ENCODE measurements around the gene CST7. TPM values are rescaled to one million over a fixed set of nuclear protein-coding genes. Genes with fewer than 3 reads are reported as not detected.

Gene CST7
- total RNA-seq, 1 donor from 2014 or later = 0.66 TPM

- DNase-seq = no peak
- TF ChIP-seq, protein P1, sequence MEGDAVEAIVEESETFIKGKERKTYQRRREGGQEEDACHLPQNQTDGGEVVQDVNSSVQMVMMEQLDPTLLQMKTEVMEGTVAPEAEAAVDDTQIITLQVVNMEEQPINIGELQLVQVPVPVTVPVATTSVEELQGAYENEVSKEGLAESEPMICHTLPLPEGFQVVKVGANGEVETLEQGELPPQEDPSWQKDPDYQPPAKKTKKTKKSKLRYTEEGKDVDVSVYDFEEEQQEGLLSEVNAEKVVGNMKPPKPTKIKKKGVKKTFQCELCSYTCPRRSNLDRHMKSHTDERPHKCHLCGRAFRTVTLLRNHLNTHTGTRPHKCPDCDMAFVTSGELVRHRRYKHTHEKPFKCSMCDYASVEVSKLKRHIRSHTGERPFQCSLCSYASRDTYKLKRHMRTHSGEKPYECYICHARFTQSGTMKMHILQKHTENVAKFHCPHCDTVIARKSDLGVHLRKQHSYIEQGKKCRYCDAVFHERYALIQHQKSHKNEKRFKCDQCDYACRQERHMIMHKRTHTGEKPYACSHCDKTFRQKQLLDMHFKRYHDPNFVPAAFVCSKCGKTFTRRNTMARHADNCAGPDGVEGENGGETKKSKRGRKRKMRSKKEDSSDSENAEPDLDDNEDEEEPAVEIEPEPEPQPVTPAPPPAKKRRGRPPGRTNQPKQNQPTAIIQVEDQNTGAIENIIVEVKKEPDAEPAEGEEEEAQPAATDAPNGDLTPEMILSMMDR (IDR thresholded peaks at IDR 0.05; ENCODE audit: borderline replicate concordance) = no peak
- H3K4me3 ChIP-seq = no peak overlapping the region
- H3K4me1 ChIP-seq = no peaks in the 10 kb centered on the region
- peaks cover 11% of the 10 kb centered on the region for H3K27me3 ChIP-seq (ENCODE audit: low read depth)
- no peak overlapping the region for H3K27ac ChIP-seq (replicated peaks)
- no peaks in the 10 kb centered on the region for H3K36me3 ChIP-seq
- intact Hi-C loops (cut with micrococcal nuclease) = no loop called here
- peaks cover 34% of the 10 kb centered on the region for H3K9me3 ChIP-seq (replicated peaks)
These were observed 38.6 kb upstream of the CST7 start for GRCh38 chr20:24910461-24910860.

DNA sequence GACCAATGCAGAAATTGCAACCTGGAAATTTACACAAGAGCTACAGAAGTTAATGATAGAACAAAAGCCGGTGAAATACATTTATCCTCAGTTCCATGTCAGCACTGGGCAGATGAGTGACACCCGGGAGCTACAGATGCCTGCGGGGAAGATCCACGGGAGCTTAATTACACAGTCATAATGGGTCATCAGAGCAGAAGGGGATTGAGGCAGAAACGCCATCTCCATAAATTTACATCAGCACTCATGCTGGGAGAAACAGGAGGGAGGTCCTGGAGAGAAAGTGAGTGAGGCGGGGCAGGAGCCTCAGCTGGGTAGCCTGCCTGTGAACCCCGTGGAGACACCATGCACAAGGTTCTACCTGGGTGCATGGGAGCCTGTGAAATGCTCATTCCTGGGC is 37.6 kb upstream of the CST7 start:
- intact Hi-C loops (cut with micrococcal nuclease) = no loop called here
- no peak overlapping the region for H3K4me3 ChIP-seq
- no peak overlapping the region for H3K27ac ChIP-seq (replicated peaks)
- H3K9me3 ChIP-seq (replicated peaks) = peaks cover 30% of the 10 kb centered on the region
- TF ChIP-seq, protein P1 (IDR thresholded peaks at IDR 0.05; ENCODE audit: borderline replicate concordance) = no peak
- H3K4me1 ChIP-seq = no peaks in the 10 kb centered on the region
- peaks cover 11% of the 10 kb centered on the region for H3K27me3 ChIP-seq (ENCODE audit: low read depth)
- DNase-seq = no peak
- H3K36me3 ChIP-seq = no peaks in the 10 kb centered on the region

- Histone ChIP-seq H3K27me3 (ENCODE audit: low read depth) (peaks cover 11% of the 10 kb centered on the region), H3K36me3 (no peaks in the 10 kb centered on the region), H3K4me3 (no peak overlapping the region), H3K4me1 (no peaks in the 10 kb centered on the region), H3K27ac (replicated peaks) (no peak overlapping the region), H3K9me3 (replicated peaks) (peaks cover 20% of the 10 kb centered on the region)
- intact Hi-C loops (cut with micrococcal nuclease) = no loop called here
- no peak for DNase-seq
- TF ChIP-seq, protein P1 (IDR thresholded peaks at IDR 0.05; ENCODE audit: borderline replicate concordance) = no peak
These were observed 36.5 kb upstream of the CST7 start for GRCh38 chr20:24912397-24913075.

DNA sequence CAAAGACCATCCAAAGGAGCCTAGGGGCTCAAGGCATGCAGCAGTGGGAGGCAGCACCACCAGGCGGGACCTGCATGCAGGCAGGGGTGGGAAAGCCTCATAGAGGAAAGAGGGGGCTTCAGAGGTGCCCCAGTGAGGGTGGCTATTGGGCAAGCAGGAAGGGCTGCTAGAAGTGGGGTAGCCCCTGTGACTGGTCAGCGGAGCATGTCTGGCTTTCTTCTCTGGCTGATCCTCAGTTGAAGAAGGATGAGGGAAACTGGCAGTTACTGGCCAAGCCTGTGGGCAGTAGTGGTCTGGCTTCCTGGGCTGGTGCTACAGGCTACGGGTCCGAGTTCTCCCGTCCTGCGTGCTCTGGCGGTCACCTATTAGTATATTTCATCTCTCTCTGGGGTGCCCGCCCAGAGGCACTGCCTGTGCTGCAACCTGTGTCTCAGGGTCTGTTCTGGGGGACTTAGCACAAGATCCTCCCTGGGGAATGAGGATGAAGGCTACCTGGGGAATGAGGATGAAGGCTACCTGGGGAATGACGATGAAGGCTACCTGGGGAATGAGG is 35.9 kb upstream of the CST7 start:
- Histone ChIP-seq H3K27ac (replicated peaks) (no peak overlapping the region), H3K9me3 (replicated peaks) (peaks cover 13% of the 10 kb centered on the region), H3K27me3 (ENCODE audit: low read depth) (peaks cover 16% of the 10 kb centered on the region), H3K36me3 (no peaks in the 10 kb centered on the region), H3K4me3 (no peak overlapping the region), H3K4me1 (no peaks in the 10 kb centered on the region)
- intact Hi-C loops (cut with micrococcal nuclease) = no loop called here
- TF ChIP-seq, protein P1 (IDR thresholded peaks at IDR 0.05; ENCODE audit: borderline replicate concordance) = no peak
- DNase-seq = no peak

DNA sequence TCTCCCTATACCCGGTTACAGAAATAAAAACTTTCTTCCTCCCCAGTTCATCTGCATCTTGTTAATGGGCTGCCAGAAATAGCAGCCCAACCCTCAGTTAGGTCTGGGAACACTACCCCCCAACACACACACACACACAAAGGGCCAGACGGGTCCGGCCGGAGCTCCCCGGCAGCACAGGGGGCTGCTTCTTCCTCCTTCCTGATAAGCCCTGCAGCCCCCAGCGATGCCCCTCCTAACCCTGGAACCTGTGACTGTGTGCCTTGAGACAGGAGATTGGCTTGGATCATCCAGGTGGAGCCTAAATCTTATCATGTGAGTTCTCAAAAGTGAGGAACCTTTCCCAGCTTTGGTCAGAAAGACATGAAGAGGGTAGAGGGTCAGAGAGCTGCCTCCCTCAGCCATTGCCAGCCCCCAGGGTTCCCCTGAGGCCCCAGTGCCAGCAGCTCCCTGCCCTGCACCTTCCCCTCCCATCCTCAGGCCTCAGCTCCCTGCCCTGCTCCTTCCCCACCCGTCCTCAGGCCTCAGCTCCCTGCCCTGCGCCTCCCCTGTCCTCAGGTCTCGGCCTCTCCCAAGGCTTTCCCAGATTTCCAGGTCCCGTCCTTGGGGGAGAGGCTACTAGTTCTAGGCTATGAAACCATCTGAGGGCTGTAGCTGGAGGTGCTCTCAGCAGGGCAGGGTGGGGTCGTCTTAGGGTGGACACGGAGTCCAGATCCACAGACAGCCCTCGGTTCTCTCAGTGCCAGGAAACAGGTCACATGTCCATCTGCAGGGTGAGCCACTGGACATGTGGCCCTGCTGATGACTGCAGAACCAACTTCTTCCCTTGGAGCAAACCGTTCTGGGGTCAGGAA is 34.5 kb upstream of the CST7 start:
- no peak overlapping the region for H3K4me3 ChIP-seq
- H3K4me1 ChIP-seq = no peaks in the 10 kb centered on the region
- no peak overlapping the region for H3K27ac ChIP-seq (replicated peaks)
- H3K9me3 ChIP-seq (replicated peaks) = no peaks in the 10 kb centered on the region
- H3K27me3 ChIP-seq (ENCODE audit: low read depth) = peaks cover 17% of the 10 kb centered on the region
- no peak for DNase-seq
- intact Hi-C loops (cut with micrococcal nuclease) = no loop called here
- TF ChIP-seq, protein P1 (IDR thresholded peaks at IDR 0.05; ENCODE audit: borderline replicate concordance) = no peak
- no peaks in the 10 kb centered on the region for H3K36me3 ChIP-seq

Measured in left ventricle myocardium inferior (tissue), 1 donor.